HG03520 (cell line): ENCODE measurements around the gene HYLS1.
"Not testable (repeated sequence)": the region's sequence is repeated elsewhere in the genome, so short reads cannot be mapped to it uniquely, and the experiment has no call there.

Experiments
- ATAC-seq: cut with Tn5 transposase; IDR thresholded peaks from one replicate; pipeline ENCODE4 v1.9.1; 2021; ENCODE audit warnings: mild to moderate bottlenecking, moderate library complexity; ENCODE audit not compliant: unreplicated experiment

Gene HYLS1, protein sequence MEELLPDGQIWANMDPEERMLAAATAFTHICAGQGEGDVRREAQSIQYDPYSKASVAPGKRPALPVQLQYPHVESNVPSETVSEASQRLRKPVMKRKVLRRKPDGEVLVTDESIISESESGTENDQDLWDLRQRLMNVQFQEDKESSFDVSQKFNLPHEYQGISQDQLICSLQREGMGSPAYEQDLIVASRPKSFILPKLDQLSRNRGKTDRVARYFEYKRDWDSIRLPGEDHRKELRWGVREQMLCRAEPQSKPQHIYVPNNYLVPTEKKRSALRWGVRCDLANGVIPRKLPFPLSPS

DNA sequence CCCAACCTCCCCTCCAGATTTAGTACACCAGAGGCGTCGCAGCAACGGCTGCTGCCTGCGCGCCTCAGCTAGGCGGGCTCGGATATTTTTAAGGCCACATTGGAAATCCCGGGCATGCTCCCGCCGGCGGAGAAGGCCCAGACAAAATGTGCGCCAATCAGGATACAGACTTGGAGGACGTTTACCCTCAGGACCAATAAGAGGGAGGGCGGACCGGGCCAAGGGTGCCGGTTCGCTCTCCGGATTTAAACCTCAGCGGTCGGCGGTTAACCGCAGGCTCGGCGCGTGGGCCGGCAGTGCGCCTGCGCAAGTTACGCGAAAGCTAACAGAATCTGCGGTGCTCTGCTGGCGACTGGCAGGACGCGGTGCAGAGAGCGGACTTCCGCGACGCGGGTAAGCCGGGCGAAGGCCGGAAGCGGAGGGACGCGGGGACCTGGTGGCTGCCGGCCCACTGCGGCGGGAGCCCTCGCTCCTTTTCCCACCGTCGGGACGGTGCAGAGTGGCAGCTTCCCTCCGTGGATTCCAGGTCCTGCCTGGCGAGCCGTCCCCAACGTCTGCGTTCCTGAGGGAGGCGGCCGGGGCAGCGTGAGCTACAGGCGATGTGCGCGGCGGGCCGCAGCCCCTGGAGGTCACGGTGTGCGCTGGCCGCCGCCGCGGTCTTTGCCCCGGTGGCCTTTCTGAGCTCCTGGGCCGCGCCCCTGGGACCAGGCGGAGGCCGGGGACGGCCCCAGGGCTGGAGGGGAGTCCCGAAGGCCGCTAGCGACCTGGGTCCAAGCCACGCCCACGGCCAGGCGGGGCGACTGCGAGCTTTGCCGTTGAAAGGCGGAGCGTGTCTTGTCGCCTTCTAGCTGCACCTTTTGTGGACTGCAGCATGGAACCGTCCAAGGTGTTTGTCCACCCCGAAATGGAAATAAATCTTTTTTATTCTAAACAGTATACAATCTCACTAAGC, at the start of gene HYLS1:
TSS of gene HYLS1 (plus strand) at position 296 of the 952 bp plus-strand sequence. CDS start 11,701 bp downstream, outside the sequence.
- peak; percentile 84 for ATAC-seq

DNA sequence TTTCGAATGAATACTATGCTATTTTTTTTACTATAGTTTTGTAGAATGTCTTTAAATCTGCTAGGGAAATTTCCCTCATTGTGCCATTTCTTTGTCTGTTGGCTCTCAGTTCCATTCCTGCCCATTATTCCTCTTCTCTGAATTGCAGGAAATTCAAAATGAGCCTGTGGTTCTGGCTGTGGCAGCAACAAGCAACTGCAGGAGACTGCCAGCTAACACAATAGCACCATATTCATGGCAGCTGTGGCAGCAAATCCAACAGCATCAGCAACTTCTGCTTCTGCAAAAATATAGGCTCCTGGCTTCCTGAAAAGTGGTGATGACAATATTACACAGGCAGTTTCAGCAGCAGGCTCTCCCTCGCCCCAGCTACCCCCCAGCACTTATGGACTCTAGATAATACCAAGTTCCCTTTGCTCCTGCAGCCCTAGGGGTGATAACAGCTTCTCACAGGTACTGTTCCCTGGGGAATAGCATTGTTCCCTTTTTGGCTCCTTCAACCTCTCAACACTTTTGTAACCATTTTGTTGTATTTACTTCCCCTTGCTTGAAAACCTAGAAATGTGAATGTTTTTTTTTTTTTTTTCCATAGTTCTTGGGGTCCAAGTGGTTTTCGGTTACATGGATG, 45.0 kb upstream of the HYLS1 start:
- no peak for ATAC-seq

DNA sequence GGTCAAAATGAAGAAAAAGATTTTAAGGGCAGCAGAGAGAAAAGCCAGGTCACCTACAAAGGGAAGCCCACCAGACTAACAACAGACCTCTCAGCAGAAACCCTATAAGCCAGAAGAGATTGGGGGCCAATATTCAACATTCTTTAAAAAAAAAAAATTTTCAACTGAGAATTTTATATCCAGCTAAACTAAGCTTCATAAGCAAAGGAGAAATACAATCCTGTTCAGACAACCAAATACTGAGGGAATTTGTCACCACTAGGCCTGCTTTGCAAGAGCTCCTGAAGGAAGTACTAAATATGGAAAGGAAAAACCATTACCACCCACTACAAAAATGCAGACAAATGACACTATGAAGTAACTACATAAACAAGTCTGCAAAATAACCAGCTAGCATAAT, 41.3 kb upstream of the HYLS1 start:
- no peak for ATAC-seq

- ATAC-seq = not testable (repeated sequence)
These were observed 29.8 kb upstream of the HYLS1 start for GRCh38 chr11:125857670-125858069.

DNA sequence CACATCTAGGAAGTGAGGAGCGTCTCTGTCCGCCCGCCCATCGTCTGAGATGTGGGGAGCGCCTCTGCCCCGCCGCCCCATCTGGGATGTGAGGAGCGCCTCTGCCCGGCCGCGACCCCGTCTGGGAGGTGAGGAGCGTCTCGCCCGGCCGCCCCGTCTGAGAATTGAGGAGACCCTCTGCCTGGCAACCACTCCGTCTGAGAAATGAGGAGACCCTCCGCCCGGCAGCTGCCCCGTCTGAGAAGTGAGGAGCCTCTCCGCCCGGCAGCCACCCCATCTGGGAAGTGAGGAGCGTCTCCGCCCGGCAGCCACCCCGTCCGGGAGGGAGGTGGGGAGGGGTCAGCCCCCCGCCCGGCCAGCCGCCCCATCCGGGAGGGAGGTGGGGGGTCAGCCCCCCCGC, 24.7 kb upstream of the HYLS1 start:
- not testable (repeated sequence) for ATAC-seq

- not testable (repeated sequence) for ATAC-seq
These were observed 22.1 kb upstream of the HYLS1 start for GRCh38 chr11:125865354-125865753.

GRCh38 chr11:125869521-125869920, 17.9 kb upstream of the HYLS1 start:
- ATAC-seq = no peak

DNA sequence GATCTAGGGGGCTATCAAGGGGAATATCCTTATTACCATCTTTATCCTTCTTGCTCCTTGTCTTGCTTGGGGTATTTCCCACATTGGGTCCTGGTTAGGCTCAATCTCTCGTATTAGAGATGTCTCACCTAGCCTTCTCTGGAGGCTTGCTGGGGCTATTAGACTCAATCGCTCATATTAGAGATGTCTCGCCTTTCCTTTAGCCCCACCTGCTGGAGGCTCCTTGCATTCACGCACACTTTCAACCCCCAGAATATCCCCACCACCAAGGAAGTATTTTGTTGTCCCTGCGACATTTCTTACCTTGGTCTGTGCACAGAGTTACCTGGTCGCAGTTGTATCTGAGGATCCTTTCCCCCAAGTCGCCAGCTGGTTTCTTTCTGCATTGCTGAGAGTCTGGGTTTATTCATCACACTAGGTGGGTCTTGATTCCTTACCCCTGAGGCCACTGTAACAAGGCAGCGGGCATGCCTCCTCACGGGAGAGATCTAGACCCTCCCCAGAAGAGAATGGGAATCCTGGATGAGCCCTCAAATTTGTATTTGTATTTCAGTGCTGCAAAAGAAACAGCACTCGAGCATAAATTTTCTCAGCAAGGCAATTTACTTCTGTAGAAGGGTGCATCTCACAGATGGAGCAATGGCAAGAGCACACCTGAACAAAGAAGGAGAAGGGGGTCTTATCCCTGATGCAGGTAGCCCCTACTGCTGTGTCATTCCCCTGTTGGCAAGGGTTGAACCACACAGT, 15.9 kb upstream of the HYLS1 start:
- ATAC-seq = no peak

GRCh38 chr11:125872138-125872491, 15.4 kb upstream of the HYLS1 start:
- no peak for ATAC-seq

GRCh38 chr11:125873881-125874555, 13.4 kb upstream of the HYLS1 start:
- ATAC-seq = no peak

DNA sequence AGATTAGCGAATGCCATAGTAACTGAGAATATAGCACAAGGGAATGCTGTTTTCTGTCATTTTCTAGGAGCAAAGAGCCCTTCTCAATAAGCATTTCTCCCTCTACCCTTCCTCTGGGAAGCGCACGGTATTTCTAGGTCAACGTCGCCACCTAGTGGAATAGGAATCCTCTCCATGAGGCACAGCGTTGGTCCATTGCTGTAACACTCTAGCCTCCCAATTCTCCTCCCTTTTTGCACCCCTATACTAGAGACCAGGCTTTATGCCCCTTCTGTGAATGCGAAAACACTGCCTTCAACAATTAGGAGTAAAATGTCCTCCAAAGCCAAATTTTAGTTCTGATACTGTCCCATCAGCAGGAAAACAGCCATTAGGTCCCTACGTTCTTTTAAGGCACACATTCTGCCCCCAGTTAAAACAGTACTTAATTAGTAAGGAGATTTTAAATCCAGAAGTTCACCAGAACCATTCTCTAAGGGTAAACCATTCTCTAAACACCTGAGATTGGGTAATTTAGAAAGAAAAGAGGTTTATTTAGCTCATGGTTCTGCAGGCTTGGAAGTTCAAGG, 12.8 kb upstream of the HYLS1 start:
- ATAC-seq = peak; percentile 56

- ATAC-seq = no peak
These were observed 6.2 kb upstream of the HYLS1 start for GRCh38 chr11:125881291-125881690.

DNA sequence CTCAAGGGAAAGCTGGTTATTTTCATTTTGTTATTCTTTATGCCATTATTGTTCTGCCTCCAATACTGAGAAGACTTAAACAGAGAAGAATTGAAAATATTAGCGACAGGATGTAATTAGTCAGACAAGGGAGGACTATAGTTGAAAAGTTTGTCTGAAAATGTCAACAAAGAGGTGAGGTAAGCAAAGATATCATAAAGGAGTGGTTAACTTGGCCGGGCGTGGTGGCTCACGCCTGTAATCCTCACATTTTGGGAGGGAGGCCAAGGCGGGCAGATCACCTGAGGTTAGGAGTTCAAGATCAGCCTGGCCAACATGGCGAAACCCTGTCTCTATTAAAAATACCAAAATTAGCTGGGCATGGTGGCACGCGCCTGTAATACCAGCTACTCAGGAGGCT, 4.1 kb upstream of the HYLS1 start:
- ATAC-seq = no peak

GRCh38 chr11:125886997-125887372, 483 bp upstream of the HYLS1 start:
- no peak for ATAC-seq

DNA sequence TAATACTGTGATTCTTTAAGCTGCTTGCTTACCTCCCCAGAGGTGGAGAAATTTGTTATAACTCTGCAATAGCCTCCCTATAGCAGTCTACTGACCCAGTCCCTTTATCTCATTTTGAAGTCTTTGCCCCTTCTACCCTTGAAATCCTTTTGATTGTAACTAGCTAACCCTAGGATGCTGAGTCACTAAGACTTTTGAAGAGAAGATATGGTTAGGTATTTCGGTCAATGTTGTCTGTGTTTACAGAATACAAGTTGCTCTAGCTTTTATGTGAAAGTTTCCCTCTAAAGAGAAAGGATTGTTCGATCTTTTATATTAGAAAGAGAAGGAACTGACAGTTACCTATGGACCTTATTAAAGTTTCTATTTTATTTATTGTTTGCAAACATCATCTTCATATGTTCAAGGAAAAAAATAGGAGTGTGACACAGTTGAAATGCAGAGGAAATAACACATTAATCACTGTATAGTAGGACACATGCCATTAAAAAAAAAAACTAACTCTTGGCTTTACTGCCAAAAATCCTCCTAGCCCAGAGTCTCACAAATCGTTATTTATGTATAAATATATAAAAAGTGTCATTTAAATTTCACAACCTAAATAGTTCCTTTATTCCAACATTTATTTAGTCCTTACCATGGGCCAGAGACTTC, 3.1 kb downstream of the HYLS1 start:
- ATAC-seq = no peak

GRCh38 chr11:125892071-125892470, 4.6 kb downstream of the HYLS1 start:
- no peak for ATAC-seq

GRCh38 chr11:125892994-125893393, 5.5 kb downstream of the HYLS1 start:
- ATAC-seq = no peak

DNA sequence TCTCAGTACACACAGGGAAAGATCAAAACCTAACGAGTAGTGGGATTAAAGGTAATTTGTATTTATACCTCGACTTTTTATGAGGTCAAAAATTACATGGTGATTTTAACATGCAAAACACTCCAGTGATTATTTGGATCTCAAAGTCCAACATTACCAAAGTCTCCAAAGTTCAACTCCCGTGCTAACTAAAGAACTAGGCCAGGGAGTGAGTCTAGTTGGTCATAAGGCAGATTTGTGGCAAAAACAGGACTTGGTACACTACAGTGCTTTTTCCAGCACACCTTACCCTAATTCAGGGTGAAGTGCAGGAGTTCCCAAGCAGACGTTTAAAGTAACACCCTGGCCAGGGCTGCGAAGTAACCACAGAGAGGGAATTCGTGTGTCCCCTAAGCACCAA, 14.4 kb downstream of the HYLS1 start:
- ATAC-seq = no peak

- no peak for ATAC-seq
These were observed 14.9 kb downstream of the HYLS1 start for GRCh38 chr11:125902277-125902926.
